Uterus (tissue), 4 donors: Measurements from ENCODE around the gene CCR5. TPM values are rescaled to one million over a fixed set of nuclear protein-coding genes. Genes with fewer than 3 reads are reported as not detected.

Source experiments
- DNase-seq, 2 donors: peaks; one replicate each; pipeline ENCODE4 v3.0.0-alpha.2; 2019 to 2020
- H3K27ac ChIP-seq, 2 donors: fragments of 200-600 bp; sonication (generic); 1 replicate in 1 of 2; 2 replicates in 1 of 2; pipeline ENCODE4 v1.5.1; 2016 to 2018
- H3K27me3 ChIP-seq, 2 donors: fragments of 200-600 bp; sonication (generic); one replicate each; pipeline ENCODE4 v1.5.1; 2018 to 2019; ENCODE audit warnings: control low read depth in 1 of 2
- H3K36me3 ChIP-seq, 2 donors: fragments of 200-600 bp; sonication (generic); one replicate each; pipeline ENCODE4 v1.5.1; 2019; ENCODE audit warnings: control low read depth in 1 of 2
- H3K4me1 ChIP-seq, 2 donors: fragments of 200-600 bp; sonication (generic); one replicate each; pipeline ENCODE4 v1.5.1; 2018 to 2019; ENCODE audit warnings: control low read depth in 1 of 2
- H3K4me3 ChIP-seq, 2 donors: fragments of 200-600 bp; sonication (generic); 1 replicate in 1 of 2; 2 replicates in 1 of 2; pipeline ENCODE4 v1.5.1; 2018 to 2019; ENCODE audit warnings: mild to moderate bottlenecking in 1 of 2
- H3K9me3 ChIP-seq, 2 donors: fragments of 200-600 bp; sonication (generic); one replicate each; pipeline ENCODE4 v1.5.1; 2019; ENCODE audit warnings: control low read depth in 1 of 2
- CTCF ChIP-seq, 4 experiments: fragments of 200-600 bp in 2 of 4; fragments of 450-650 bp in 2 of 4; sonication (generic) in 2 of 4; IDR thresholded peaks; one replicate each; pipeline ENCODE4 v1.5.1; 2016 to 2019; ENCODE audit warnings: antibody characterized with exemption in 4 of 4, mild to moderate bottlenecking in 2 of 4, moderate library complexity in 1 of 4
- POLR2A ChIP-seq, 2 donors: fragments of 450-650 bp; IDR thresholded peaks; one replicate each; pipeline ENCODE4 v1.6.1; 2016; ENCODE audit warnings: antibody characterized with exemption in 2 of 2, mild to moderate bottlenecking in 1 of 2, moderate library complexity in 1 of 2
- intact Hi-C: fragments of 100-400 bp; cut with DNase I; formaldehyde crosslinking; loops from one replicate; pipeline ENCODE4 v1.15.1; 2023; ENCODE audit warnings: low total_unique reads
- total RNA-seq, 4 donors: library from RNA; depleted of rRNA in 3 of 4; stranded (reverse); fragments of >200 nt in 3 of 4; gene quantifications; one replicate each; pipeline versions ENCODE4 v1.1.0 to v1.2.4, GENCODE V29; 2014 to 2023
- donor health status: DM: yes; HTN: yes; CAD: no.

The CCR5 gene
- total RNA-seq, 4 donors from 2014 or later, result 0.41 to 1.2 TPM; not detected in 2

GRCh38 chr3:46408853-46409252 is 38.1 kb downstream of the CCR5 start:
- intact Hi-C loops, result no loop called here
- no peak for DNase-seq
- Histone ChIP-seq H3K9me3 (no peaks in the 10 kb centered on the region), H3K4me1 (peaks cover 0 to 7% of the 10 kb centered on the region in 2 donors), H3K4me3 (no peak overlapping the region), H3K27ac (peak overlapping the region in 1 of 2 donors; percentile 72), H3K27me3 (no peaks in the 10 kb centered on the region), H3K36me3 (no peaks in the 10 kb centered on the region)
- TF ChIP-seq CTCF (IDR thresholded peaks at IDR 0.05), result no peak
- TF ChIP-seq POLR2A (IDR thresholded peaks at IDR 0.05), result no peak

GRCh38 chr3:46409739-46410489 is 39.2 kb downstream of the CCR5 start:
- peaks cover 0 to 7% of the 10 kb centered on the region in 2 donors for H3K4me1 ChIP-seq
- H3K9me3 ChIP-seq, result no peaks in the 10 kb centered on the region
- no peaks in the 10 kb centered on the region for H3K36me3 ChIP-seq
- H3K27me3 ChIP-seq, result no peaks in the 10 kb centered on the region
- DNase-seq, result no peak
- H3K4me3 ChIP-seq, result no peak overlapping the region
- intact Hi-C loops, result no loop called here
- no peak overlapping the region for H3K27ac ChIP-seq
- TF ChIP-seq POLR2A (IDR thresholded peaks at IDR 0.05) (no peak), CTCF (IDR thresholded peaks at IDR 0.05) (no peak)

GRCh38 chr3:46410669-46411068 is 39.9 kb downstream of the CCR5 start:
- Histone ChIP-seq H3K9me3 (no peaks in the 10 kb centered on the region), H3K4me3 (no peak overlapping the region), H3K4me1 (peaks cover 0 to 7% of the 10 kb centered on the region in 2 donors), H3K36me3 (no peaks in the 10 kb centered on the region), H3K27ac (no peak overlapping the region), H3K27me3 (no peaks in the 10 kb centered on the region)
- intact Hi-C loops, result no loop called here
- DNase-seq, result no peak
- TF ChIP-seq POLR2A (IDR thresholded peaks at IDR 0.05), result no peak
- no peak for TF ChIP-seq CTCF (IDR thresholded peaks at IDR 0.05)

GRCh38 chr3:46411271-46411670 is 40.5 kb downstream of the CCR5 start:
- intact Hi-C loops, result no loop called here
- TF ChIP-seq CTCF (IDR thresholded peaks at IDR 0.05) (no peak), POLR2A (IDR thresholded peaks at IDR 0.05) (no peak)
- Histone ChIP-seq H3K9me3 (no peaks in the 10 kb centered on the region), H3K27ac (no peak overlapping the region), H3K4me1 (peaks cover 0 to 7% of the 10 kb centered on the region in 2 donors), H3K36me3 (no peaks in the 10 kb centered on the region), H3K4me3 (no peak overlapping the region), H3K27me3 (no peaks in the 10 kb centered on the region)
- no peak for DNase-seq

- H3K27ac ChIP-seq, result peak overlapping the region in 1 of 2 donors; percentile 5
- TF ChIP-seq CTCF (IDR thresholded peaks at IDR 0.05) (no peak), POLR2A (IDR thresholded peaks at IDR 0.05) (no peak)
- peaks cover 0 to 7% of the 10 kb centered on the region in 2 donors for H3K4me1 ChIP-seq
- no peak overlapping the region for H3K4me3 ChIP-seq
- intact Hi-C loops, result no loop called here
- no peaks in the 10 kb centered on the region for H3K36me3 ChIP-seq
- no peak for DNase-seq
- H3K27me3 ChIP-seq, result no peaks in the 10 kb centered on the region
- H3K9me3 ChIP-seq, result no peaks in the 10 kb centered on the region
These were observed 42.1 kb downstream of the CCR5 start for GRCh38 chr3:46412786-46413298.
